CD8-positive, alpha-beta memory T cell (primary cell): ENCODE results near the gene FCMR. TPM values are rescaled to one million over a fixed set of nuclear protein-coding genes. Genes with fewer than 3 reads are reported as not detected.
A peak's percentile ranks its signal among the peaks of the same experiment; 100 is the strongest.

Experiments used
- CTCF ChIA-PET: fragments of 350-600 bp; sonication (Branson Sonifier 250); formaldehyde crosslinking; loops from one replicate; lab custom pipeline; 2021; ENCODE audit warnings: antibody characterized with exemption; lab: Charles Lee
- POLR2A ChIA-PET: fragments of 350-600 bp; sonication (Branson Sonifier 250); formaldehyde crosslinking; loops from one replicate; lab custom pipeline; 2021; ENCODE audit warnings: antibody characterized with exemption; lab: Charles Lee
- DNase-seq, 5 donors: peaks; one replicate each; pipeline versions ENCODE4 v3.0.0 to v3.0.0-alpha.2; 2020 to 2022; ENCODE audit warnings: mixed read lengths in 1 of 5
- H3K27ac ChIP-seq: one replicate; pipeline ENCODE4 v1.7.0; 2013; ENCODE audit warnings: low read depth, mild to moderate bottlenecking, low read length, moderate library complexity
- H3K27me3 ChIP-seq: 2 replicates; pipeline ENCODE4 v1.7.0; 2013; ENCODE audit warnings: low read length, mild to moderate bottlenecking; ENCODE audit not compliant: insufficient read depth, poor library complexity, severe bottlenecking
- H3K36me3 ChIP-seq: 2 replicates; pipeline ENCODE4 v1.7.0; 2013; ENCODE audit warnings: mild to moderate bottlenecking, low read length, moderate library complexity; ENCODE audit not compliant: insufficient read depth
- H3K4me1 ChIP-seq: 2 replicates; pipeline ENCODE4 v1.7.0; 2013; ENCODE audit warnings: mild to moderate bottlenecking, low read length, moderate library complexity; ENCODE audit not compliant: insufficient read depth
- H3K4me3 ChIP-seq: 2 replicates; pipeline ENCODE4 v1.7.0; 2013; ENCODE audit warnings: mild to moderate bottlenecking, low read length
- H3K9me3 ChIP-seq: 2 replicates; pipeline ENCODE4 v1.7.0; 2013; ENCODE audit warnings: mild to moderate bottlenecking, low read length
- H3K27ac Mint-ChIP-seq, 8 donors: one replicate each; pipeline ENCODE4 v1.8.0; 2020 to 2021; ENCODE audit warnings: mixed read lengths in 8 of 8, mild to moderate bottlenecking in 6 of 8, inconsistent platforms in 3 of 8, moderate library complexity in 3 of 8
- H3K27me3 Mint-ChIP-seq, 2 donors: one replicate each; pipeline ENCODE4 v1.8.0; 2020 to 2021; ENCODE audit warnings: mixed read lengths in 2 of 2, mild to moderate bottlenecking in 1 of 2, moderate library complexity in 1 of 2
- H3K36me3 Mint-ChIP-seq, 3 donors: one replicate each; pipeline ENCODE4 v1.8.0; 2020 to 2021; ENCODE audit warnings: mixed read lengths in 3 of 3, inconsistent platforms in 1 of 3, mild to moderate bottlenecking in 1 of 3
- H3K4me1 Mint-ChIP-seq, 3 donors: one replicate each; pipeline ENCODE4 v1.8.0; 2020 to 2021; ENCODE audit warnings: mixed read lengths in 3 of 3, inconsistent platforms in 1 of 3, mild to moderate bottlenecking in 1 of 3
- H3K4me3 Mint-ChIP-seq, 7 donors: one replicate each; pipeline ENCODE4 v1.8.0; 2020 to 2021; ENCODE audit warnings: mixed read lengths in 7 of 7, mild to moderate bottlenecking in 6 of 7, moderate library complexity in 4 of 7, inconsistent platforms in 2 of 7
- H3K9me3 Mint-ChIP-seq, 5 donors: one replicate each; pipeline ENCODE4 v1.8.0; 2020 to 2022; ENCODE audit warnings: mixed read lengths in 5 of 5, mild to moderate bottlenecking in 3 of 5, moderate library complexity in 2 of 5, inconsistent platforms in 1 of 5
- polyA plus RNA-seq: library from polyadenylated mRNA; unstranded; fragments of 300-500 nt; fragmentation: Illumina TruSeq; gene quantifications from one replicate; pipeline ENCODE4 v1.2.3, GENCODE V29; 2021
- total RNA-seq, 2 experiments: library from RNA; stranded (reverse); gene quantifications; one replicate each; pipeline ENCODE4 v1.2.3, GENCODE V29; 2021

Gene FCMR
- total and polyA plus RNA-seq, 3 experiments from 2014 or later, result 75.1 to 574 (median 75.6) TPM

GRCh38 chr1:206954459-206955342 is 33.0 kb upstream of the FCMR start:
- ChIA-PET CTCF (interaction anchor here (0.9 to 1.1 kb wide), 3 partner anchors 9 to 42 kb away, joined by 3 read pairs; partner anchors contain the start of gene FCAMR), POLR2A (no interaction called here)
- Mint-ChIP-seq H3K27me3 (no peaks in the 10 kb centered on the region), H3K9me3 (peaks cover 0 to 2% (median 0%) of the 10 kb centered on the region in 5 donors), H3K36me3 (peaks cover 0 to 1% (median 0%) of the 10 kb centered on the region in 3 donors), H3K4me3 (no peak overlapping the region), H3K4me1 (no peaks in the 10 kb centered on the region), H3K27ac (peak overlapping the region in 2 of 8 donors; percentile 1 to 4)
- Histone ChIP-seq H3K4me1 (no peaks in the 10 kb centered on the region), H3K27me3 (no peaks in the 10 kb centered on the region), H3K4me3 (no peak overlapping the region), H3K27ac (no peak overlapping the region), H3K9me3 (no peaks in the 10 kb centered on the region), H3K36me3 (no peaks in the 10 kb centered on the region)
- no peak for DNase-seq

GRCh38 chr1:206953626-206954025 is 31.9 kb upstream of the FCMR start:
- H3K36me3 Mint-ChIP-seq, result peaks cover 0 to 1% (median 0%) of the 10 kb centered on the region in 3 donors
- POLR2A ChIA-PET, result no interaction called here

GRCh38 chr1:206953126-206953525 is 31.4 kb upstream of the FCMR start:
- DNase-seq, result no peak
- H3K36me3 ChIP-seq, result no peaks in the 10 kb centered on the region
- H3K9me3 ChIP-seq, result no peaks in the 10 kb centered on the region
- ChIA-PET CTCF (no interaction called here), POLR2A (no interaction called here)
- H3K4me3 Mint-ChIP-seq, result no peak overlapping the region
- no peak overlapping the region for H3K4me3 ChIP-seq
- H3K27me3 ChIP-seq, result no peaks in the 10 kb centered on the region
- H3K9me3 Mint-ChIP-seq, result peaks cover 0 to 2% (median 0%) of the 10 kb centered on the region in 5 donors
- peaks cover 0 to 1% (median 0%) of the 10 kb centered on the region in 3 donors for H3K36me3 Mint-ChIP-seq
- no peaks in the 10 kb centered on the region for H3K4me1 Mint-ChIP-seq
- no peak overlapping the region for H3K27ac ChIP-seq
- H3K4me1 ChIP-seq, result no peaks in the 10 kb centered on the region
- peaks cover 0 to 1% of the 10 kb centered on the region in 2 donors for H3K27me3 Mint-ChIP-seq
- no peak overlapping the region for H3K27ac Mint-ChIP-seq

More at GRCh38 chr1:206953626-206954025, 31.9 kb upstream of the FCMR start:
- Histone ChIP-seq H3K36me3 (no peaks in the 10 kb centered on the region), H3K4me1 (no peaks in the 10 kb centered on the region), H3K27ac (no peak overlapping the region), H3K27me3 (no peaks in the 10 kb centered on the region), H3K9me3 (no peaks in the 10 kb centered on the region), H3K4me3 (no peak overlapping the region)
- Mint-ChIP-seq H3K4me1 (no peaks in the 10 kb centered on the region), H3K27me3 (peaks cover 0 to 1% of the 10 kb centered on the region in 2 donors), H3K27ac (no peak overlapping the region), H3K4me3 (no peak overlapping the region), H3K9me3 (peaks cover 0 to 2% (median 0%) of the 10 kb centered on the region in 5 donors)
- CTCF ChIA-PET, result interaction anchor here (0.9 kb wide), 2 partner anchors 8 to 41 kb away, joined by 3 read pairs; no protein-coding TSS in a partner anchor
- DNase-seq, result no peak

GRCh38 chr1:206952171-206952570 is 30.4 kb upstream of the FCMR start:
- ChIA-PET CTCF (interaction anchor here (1.3 to 1.7 kb wide), 2 partner anchors 30 to 40 kb away, joined by 3 to 6 read pairs; no protein-coding TSS in a partner anchor), POLR2A (no interaction called here)
- H3K27me3 ChIP-seq, result no peaks in the 10 kb centered on the region
- H3K36me3 Mint-ChIP-seq, result peaks cover 0 to 1% (median 0%) of the 10 kb centered on the region in 3 donors
- H3K9me3 ChIP-seq, result no peaks in the 10 kb centered on the region
- H3K36me3 ChIP-seq, result no peaks in the 10 kb centered on the region
- peaks cover 0 to 2% (median 0%) of the 10 kb centered on the region in 5 donors for H3K9me3 Mint-ChIP-seq
- peak overlapping the region in 1 of 8 donors; percentile 14 for H3K27ac Mint-ChIP-seq
- H3K27me3 Mint-ChIP-seq, result peaks cover 0 to 2% of the 10 kb centered on the region in 2 donors
- no peak overlapping the region for H3K4me3 Mint-ChIP-seq
- peaks cover 0 to 3% (median 3%) of the 10 kb centered on the region in 3 donors for H3K4me1 Mint-ChIP-seq
- DNase-seq, result no peak
- no peak overlapping the region for H3K27ac ChIP-seq
- H3K4me1 ChIP-seq, result no peaks in the 10 kb centered on the region
- H3K4me3 ChIP-seq, result no peak overlapping the region

- ChIA-PET POLR2A (no interaction called here), CTCF (interaction anchor here (1.3 to 1.7 kb wide), 2 partner anchors 31 to 39 kb away, joined by 3 to 6 read pairs; no protein-coding TSS in a partner anchor)
- no peaks in the 10 kb centered on the region for H3K27me3 ChIP-seq
- H3K4me1 ChIP-seq, result no peaks in the 10 kb centered on the region
- Mint-ChIP-seq H3K4me3 (no peak overlapping the region), H3K9me3 (peaks cover 0 to 2% (median 0%) of the 10 kb centered on the region in 5 donors), H3K4me1 (peaks cover 0 to 6% (median 5%) of the 10 kb centered on the region in 3 donors), H3K27me3 (peaks cover 0 to 3% of the 10 kb centered on the region in 2 donors), H3K27ac (peak overlapping the region in 1 of 8 donors; percentile 1), H3K36me3 (peaks cover 0 to 1% (median 0%) of the 10 kb centered on the region in 3 donors)
- H3K36me3 ChIP-seq, result no peaks in the 10 kb centered on the region
- no peak overlapping the region for H3K4me3 ChIP-seq
- H3K9me3 ChIP-seq, result no peaks in the 10 kb centered on the region
- DNase-seq, result no peak
- H3K27ac ChIP-seq, result no peak overlapping the region
Observed at GRCh38 chr1:206951318-206952100, 29.8 kb upstream of the FCMR start.

- H3K4me1 ChIP-seq, result peaks cover under 1% of the 10 kb centered on the region
- no peak for DNase-seq
- POLR2A ChIA-PET, result no interaction called here
- no peaks in the 10 kb centered on the region for H3K9me3 ChIP-seq
- Mint-ChIP-seq H3K27ac (peak overlapping the region in 1 of 8 donors; percentile 81), H3K9me3 (peaks cover 0 to 2% (median 0%) of the 10 kb centered on the region in 5 donors), H3K36me3 (peaks cover 0 to 1% (median 0%) of the 10 kb centered on the region in 3 donors), H3K27me3 (peaks cover 1 to 5% of the 10 kb centered on the region in 2 donors), H3K4me1 (peaks cover 5 to 16% (median 13%) of the 10 kb centered on the region in 3 donors), H3K4me3 (no peak overlapping the region)
- CTCF ChIA-PET, result no interaction called here
- no peaks in the 10 kb centered on the region for H3K27me3 ChIP-seq
- no peak overlapping the region for H3K4me3 ChIP-seq
- H3K36me3 ChIP-seq, result no peaks in the 10 kb centered on the region
- no peak overlapping the region for H3K27ac ChIP-seq
Observed at GRCh38 chr1:206949641-206950040, 27.9 kb upstream of the FCMR start.

GRCh38 chr1:206949208-206949607 is 27.5 kb upstream of the FCMR start:
- Mint-ChIP-seq H3K4me1 (peaks cover 8 to 18% (median 16%) of the 10 kb centered on the region in 3 donors), H3K36me3 (peaks cover 0 to 1% (median 0%) of the 10 kb centered on the region in 3 donors), H3K9me3 (peaks cover 0 to 2% (median 0%) of the 10 kb centered on the region in 5 donors), H3K27ac (peak overlapping the region in 2 of 8 donors; percentile 21 to 81), H3K27me3 (peaks cover 4 to 5% of the 10 kb centered on the region in 2 donors), H3K4me3 (no peak overlapping the region)
- H3K4me3 ChIP-seq, result no peak overlapping the region
- peaks cover 4% of the 10 kb centered on the region for H3K4me1 ChIP-seq
- no peaks in the 10 kb centered on the region for H3K27me3 ChIP-seq
- ChIA-PET CTCF (no interaction called here), POLR2A (no interaction called here)
- H3K9me3 ChIP-seq, result no peaks in the 10 kb centered on the region
- no peaks in the 10 kb centered on the region for H3K36me3 ChIP-seq
- H3K27ac ChIP-seq, result no peak overlapping the region
- no peak for DNase-seq
